Frontal cortex (tissue), 4 donors: ENCODE results near the gene METRNL. TPM values are rescaled to one million over a fixed set of nuclear protein-coding genes. Genes with fewer than 3 reads are reported as not detected.

Experiments used
- DNase-seq, 2 donors: peaks; one replicate each; pipeline ENCODE4 v3.0.0; 2012; ENCODE audit warnings: low spot score in 2 of 2
- FAIRE-seq: peaks from 2 replicates; lab custom pipeline; 2012; peaks lifted over from hg19 to GRCh38; lab: Jason Lieb, UNC
- total RNA-seq: library from RNA; depleted of rRNA; stranded (reverse); fragments of >200 nt; gene quantifications from one replicate; pipeline ENCODE4 v1.2.3, GENCODE V29; 2014
- donor health status: control.
- donor health status: control.
- donor health status: control.

Gene METRNL
- total RNA-seq, 1 donor from 2014 or later = 45.2 TPM

DNA sequence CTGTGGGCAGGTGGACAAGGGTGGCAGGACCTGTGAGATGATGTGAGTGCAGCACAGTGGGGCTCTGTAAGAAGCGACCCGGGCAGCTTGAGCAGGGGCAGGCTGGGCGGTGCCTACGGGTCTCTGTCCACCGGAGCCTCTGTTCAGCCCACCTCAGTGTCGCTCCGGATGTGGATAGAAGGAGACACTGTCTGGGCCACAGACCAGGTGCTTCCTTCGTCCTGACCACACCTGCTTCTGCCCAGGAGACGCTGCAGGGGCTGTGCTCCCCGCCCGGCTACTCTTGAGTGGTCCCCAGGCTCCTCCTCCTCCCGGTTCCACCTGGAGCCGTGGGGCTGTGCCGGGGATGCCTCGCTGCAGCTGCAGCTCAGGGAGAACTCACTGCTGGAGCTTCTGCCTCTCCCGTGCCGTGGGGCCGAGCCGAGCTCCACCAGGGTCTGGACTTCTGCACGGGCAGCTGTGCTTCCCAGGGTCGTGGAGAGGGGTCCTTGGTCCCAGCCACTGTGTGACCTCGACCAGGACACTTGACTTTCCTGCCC, 21.5 kb downstream of the METRNL start:
- DNase-seq (no peak), FAIRE-seq (no peak)

DNA sequence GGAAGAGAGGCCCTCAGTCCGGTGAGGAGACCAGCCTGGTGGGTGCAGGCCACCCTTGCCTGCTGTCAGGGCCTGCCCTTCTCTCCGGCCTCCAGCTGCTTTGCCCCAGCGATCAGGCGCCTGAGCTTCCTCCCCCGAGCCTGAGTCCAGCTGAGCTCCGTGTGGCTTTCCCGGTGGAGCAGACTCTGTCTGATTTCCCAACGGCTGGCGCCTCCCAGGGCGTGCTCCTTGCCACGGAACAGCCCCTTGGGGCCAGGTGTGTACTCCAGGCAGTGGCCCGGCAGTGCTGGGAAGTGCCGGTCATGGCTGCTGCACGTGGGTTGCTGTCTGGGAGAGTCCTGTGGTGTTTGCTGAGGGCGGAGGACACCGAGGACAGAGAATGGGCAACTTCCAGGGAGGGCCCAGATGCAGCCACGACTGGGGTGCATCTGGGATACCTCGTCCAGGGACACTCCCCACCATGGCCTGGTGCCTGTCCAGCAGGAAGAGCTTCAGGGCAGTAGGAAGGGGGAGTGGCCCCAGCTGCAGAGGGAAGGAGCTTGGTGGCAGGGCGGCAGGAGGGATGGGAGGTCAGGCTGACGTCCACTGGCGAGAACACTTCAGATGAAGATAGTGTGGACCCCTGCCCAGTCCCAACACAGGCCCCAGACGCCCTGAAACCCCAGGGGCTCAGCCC, 22.5 kb downstream of the METRNL start:
- FAIRE-seq (no peak), DNase-seq (no peak)

DNA sequence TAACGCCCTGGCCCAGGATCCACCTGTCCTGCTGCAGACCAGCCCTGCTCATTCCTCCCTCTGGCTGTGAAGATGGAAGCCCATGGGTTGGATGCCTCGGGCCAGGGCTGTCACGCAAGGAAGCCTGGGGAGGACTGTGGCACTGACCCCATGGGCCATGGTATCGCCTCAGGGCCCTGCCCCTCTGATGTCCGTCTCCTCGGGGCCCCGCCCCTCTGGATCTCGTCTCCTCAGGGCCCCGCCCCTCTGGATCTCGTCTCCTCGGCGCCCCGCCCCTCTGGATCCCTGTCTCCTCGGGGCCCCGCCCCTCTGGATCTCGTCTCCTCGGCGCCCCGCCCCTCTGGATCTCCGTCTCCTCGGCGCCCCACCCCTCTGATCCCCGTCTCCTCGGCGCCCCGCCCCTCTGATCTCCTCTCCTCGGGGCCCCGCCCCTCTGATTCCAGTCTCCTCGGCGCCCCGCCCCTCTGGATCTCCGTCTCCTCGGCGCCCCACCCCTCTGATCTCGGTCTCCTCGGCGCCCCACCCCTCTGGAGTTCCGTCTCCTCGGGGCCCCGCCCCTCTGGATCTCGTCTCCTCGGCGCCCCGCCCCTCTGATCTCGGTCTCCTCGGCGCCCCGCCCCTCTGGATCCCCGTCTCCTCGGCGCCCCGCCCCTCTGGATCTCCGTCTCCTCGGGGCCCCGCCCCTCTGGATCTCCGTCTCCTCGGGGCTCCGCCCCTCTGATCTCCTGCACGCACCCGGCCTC, 24.0 kb downstream of the METRNL start:
- FAIRE-seq = no peak
- no peak for DNase-seq

DNA sequence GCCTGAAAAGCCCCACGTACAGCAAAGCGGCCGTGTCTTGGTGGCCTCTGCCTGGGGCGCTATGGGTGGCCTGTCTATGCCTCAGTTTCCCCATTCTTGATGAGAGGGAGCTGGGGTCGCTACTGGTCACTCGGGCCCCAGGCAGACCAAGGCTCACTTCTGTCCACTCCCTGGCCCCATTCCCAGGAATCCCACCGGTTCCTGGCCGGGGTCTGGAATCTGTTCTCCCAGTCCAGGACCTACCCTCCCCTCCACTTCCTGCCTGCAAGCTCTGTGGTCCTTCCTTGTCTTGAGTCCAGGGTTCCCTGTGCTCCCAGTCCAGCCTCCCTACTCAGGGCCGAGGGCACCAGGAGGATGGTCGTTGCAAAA, 24.5 kb downstream of the METRNL start:
- no peak for DNase-seq
- FAIRE-seq = no peak

DNA sequence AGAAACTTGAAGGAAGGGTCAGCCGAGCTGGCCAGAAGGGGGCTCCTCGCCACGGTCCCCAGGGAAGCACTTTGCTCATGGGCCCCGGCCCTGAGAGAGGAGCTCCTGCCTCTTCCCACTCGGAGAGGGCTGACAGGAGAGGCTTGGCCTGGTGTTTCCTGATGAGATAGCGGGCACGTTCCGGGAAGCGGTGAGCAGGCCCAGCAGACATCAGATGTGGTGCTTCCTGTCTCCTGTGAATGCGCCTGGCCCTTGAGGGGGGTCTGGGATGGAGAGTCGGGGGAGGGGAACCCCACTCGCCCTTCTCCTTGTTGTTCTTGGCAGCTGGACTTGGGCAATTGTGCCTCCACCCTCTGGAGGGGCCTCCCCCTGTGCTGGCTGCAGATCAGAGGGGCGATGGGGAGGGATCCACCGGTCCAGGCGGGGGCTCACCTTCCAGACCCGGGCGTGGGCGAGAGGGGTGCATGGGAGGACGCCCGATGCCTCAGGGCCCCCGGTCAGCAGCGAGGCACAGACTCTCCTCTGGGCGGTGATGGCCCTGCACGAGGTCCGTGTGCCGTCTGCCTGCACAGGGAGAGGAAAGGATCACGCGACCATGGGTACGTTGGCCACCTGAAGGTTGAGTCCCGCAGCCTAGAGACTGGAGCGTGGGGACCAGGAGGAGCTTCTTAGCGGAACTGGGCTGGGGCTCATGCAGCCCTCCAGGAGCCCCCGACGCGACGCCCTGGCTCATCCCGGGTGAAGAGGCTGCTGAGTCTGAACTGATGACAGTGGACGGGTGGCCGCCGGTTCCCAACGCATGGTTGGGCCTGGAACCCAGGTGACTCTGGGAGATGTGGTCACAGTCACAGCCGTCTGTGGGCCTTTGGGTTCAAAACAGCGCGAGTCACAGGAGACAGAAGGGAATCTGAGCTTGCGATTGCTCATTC, 25.4 kb downstream of the METRNL start:
- no peak for FAIRE-seq
- no peak for DNase-seq

DNA sequence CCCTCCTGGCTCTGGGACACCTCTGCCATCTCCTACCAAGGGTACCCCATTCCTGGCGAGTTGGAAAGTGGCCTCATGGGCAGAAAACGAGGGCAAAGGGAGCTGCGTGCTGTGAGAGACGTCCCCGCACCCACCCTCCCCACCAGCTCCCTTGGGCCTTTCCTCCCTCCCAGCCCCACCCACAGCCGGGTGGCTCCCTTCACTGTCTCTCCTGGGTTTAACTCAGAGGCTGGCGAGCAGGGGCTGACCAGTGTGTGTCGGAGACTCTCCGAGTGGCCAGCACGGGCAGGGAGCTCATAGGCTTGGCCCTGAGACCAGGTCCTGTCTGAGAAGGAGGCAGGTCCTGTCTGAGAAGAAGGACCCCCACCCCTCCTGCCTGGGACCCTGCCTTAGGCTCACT, 26.1 kb downstream of the METRNL start:
- DNase-seq (no peak), FAIRE-seq (no peak)

DNA sequence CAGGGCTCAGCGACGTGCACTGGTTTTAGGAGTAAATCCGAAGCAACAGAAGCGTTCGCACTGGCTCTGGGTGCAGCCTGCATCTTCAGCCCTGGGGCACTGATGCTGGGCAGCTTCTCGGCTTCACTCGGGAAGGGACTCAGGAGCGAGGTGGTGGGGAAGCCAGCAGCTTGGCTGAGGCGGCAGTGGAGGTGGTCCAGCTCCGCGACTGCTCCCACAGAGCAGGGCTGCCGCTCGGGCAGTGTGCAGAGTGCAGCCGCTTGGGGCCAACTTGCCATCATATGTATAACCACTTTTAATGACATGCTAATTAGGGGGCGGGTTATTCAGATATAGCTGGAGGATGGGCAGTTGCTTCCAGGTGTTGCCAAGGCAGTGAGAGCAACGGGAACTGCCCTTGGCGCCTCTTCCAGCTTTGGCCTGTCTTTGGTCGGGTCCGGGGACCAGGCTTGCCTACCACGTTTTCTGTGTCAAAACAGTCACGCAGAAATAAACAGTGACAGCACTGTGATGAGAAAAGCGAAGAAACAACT, 26.7 kb downstream of the METRNL start:
- no peak for FAIRE-seq

DNA sequence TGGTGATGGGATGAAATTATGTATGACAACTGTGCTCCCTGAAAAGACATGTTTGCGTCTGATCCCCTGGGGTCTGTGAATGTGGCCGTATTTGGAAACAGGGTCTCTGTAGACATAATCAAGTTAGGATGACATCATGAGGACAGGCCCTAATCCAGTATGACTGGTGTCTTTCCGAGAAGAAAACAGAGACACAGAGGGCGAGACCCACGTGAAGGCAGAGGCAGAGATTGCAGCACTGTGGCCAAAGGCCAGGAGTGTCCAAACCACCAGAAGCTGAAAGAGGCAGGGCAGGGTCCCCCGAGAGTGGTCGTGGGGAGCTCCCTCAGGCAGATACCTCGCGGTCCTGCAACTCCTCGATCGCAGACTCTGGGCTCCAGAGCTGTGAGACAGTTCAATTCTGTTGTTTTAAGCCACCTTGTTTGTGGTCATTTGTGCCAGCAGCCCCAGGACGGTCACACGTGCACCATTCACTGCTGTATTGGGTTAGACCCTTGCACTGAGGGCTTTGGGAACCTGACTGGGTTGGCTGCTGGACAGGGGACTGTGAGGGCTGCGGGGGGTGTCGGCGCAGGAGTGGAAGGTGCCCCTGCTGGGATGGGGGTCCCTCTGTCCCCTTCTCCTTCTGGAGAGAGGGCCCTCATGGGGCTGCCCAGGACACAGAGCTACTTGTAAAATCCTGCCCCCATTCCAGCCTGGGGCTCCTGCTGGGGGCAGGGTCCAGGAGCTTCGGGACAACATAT, 27.7 kb downstream of the METRNL start:
- no peak for FAIRE-seq

More for the DNA sequence above, 26.7 kb downstream of the METRNL start:
- DNase-seq = no peak

DNA sequence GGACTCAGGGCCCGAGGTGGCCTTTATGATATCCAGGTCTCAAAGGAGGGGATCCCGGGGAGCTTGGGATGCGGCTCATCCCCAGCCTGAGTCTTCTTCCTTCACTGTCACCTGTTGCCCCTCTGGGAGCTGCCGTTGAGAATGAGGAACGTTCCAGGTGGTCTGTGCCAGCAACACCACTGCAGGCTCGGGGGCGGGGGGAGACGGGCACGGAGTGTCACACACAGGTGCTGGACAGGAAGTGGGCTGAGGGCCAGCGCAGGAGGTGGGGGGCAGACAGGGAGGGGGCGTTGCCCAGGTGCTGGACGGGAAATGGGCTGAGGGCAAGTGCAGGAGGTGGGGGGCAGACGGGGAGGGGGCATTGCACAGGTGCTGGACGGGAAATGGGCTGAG, 28.2 kb downstream of the METRNL start:
- FAIRE-seq (no peak), DNase-seq (no peak)

More for the DNA sequence above, 27.7 kb downstream of the METRNL start:
- DNase-seq = no peak

DNA sequence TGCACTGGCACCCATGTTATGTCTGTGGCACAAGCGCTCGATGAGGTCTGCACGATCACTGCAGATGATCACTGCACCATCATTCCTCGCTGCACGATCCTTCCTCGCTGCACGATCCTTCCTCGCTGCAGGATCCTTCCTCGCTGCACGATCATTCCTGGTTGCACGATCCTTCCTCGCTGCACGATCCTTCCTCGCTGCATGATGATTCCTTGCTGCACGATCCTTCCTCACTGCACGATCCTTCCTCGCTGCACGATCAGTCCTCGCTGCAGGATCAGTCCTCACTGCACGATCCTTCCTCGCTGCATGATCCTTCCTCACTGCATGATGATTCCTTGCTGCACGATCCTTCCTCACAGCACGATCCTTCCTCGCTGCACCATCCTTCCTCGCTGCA, 29.3 kb downstream of the METRNL start:
- DNase-seq = no peak
- FAIRE-seq = no peak

DNA sequence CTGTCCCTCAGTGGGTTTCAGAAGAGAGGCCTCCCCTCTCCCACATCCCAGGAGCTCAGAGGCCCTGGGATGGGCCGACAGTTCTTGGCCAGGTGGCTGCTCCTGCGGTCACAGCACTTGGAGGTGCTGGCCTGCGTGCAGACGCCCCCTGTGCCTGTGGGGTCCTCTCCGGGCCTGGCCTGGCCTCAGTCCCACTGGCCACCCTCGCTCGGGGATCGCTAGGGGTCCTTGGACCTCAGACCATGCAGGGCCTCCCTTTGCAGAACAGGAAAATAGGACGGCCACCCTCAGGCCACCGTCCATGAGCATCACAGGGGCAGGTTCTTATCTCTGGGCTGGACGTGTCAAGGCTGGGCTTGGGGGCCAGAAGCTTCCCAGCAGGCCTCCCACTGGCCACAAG, 30.0 kb downstream of the METRNL start:
- DNase-seq (no peak), FAIRE-seq (no peak)

DNA sequence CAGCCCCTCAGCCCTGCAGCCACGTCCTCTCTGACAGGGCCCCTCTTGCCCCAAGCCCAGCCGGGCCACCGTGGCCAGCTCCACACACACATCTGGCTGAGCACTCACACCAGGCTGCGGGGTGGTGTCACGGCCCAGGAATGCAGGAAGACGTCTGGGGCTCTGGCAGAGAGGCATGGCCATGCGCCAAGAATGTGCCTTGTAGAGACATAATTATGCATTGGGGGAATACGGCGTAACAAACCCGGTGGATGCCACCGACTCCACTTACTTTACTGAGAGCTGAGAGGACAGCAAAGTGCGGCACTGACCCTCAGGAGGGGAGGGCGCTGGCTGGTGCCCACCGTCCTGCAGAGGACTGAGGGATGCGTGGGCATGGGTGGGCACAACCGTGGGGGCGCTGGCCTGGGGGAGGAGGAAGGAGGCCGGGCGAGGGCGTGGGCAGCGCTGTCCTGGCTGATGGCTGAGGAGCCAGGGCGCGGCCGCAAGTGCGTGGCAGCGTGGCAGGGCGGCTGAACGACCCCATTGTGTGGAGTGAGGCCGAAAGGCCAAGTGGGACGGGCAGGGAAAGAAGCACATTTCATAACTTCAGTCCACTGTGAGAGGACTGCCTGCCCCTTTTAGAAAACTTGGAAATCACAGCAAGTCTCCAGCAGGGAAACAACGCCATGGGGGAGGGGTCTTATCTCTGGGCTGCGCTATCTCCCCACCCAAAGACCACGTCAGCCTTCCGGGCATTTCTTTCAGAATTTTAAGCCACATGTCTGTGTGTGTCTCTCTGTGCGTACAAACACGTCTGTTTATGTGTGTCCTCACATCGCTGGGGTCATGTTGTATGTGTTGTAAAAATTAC, 30.6 kb downstream of the METRNL start:
- FAIRE-seq = no peak

DNA sequence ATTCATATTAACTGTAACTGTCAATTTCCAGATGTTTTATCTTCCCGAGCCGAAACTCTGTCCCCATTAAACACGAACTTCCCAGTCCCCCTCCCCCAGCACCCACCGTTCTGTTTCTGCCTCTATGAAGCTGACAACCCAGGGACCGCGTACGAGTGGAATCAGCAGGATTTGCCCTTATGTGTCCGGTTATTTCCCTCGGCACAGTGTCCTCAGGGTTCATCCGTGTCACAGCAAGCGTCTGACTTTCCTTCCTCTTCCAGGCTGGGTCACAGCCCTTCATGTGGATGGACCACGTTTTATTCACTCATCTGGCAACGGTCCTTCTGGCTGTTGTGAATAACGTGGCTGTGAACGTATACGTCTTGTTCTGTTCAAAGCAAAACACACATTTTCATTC, 31.3 kb downstream of the METRNL start:
- DNase-seq (no peak), FAIRE-seq (no peak)

More for the DNA sequence above, 30.6 kb downstream of the METRNL start:
- no peak for DNase-seq

DNA sequence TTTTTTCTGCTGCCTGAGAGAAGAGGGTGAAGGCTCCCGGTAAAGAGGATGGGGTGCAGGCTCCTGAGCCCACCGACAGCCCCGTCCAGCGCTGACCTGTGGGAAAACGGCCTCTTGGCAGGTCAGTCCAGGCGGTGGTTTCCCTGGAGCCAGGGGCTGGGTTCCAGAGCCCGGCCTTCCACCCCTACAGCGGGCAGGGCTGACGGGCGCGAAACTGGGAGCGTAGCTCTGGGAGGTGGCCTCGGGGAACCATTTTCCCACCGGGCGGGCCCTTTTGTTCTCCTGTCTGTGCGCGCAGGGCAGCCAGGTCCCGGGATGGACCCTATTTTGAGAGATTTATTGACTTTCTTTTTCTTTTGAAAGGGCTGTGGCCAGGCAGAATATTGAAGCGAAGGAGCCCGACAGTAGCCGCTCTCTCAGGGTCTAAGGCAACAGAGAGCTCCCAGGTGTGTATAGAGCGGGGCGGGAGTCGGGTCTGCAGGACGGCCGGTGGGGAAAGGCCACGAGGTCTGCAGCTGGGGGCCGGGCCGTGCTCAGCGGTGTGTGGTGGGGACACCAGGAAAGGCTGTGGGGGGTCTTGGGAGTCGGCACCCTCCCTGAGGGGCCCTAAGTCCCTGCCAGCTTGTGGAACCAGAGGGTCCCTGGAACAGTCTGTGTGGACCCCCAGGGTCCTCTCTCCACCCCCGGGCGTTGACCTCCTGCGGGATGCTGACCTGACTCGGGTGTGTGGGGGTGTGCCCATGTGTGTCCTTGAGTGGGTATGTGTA, 32.3 kb downstream of the METRNL start:
- FAIRE-seq = no peak
- no peak for DNase-seq

DNA sequence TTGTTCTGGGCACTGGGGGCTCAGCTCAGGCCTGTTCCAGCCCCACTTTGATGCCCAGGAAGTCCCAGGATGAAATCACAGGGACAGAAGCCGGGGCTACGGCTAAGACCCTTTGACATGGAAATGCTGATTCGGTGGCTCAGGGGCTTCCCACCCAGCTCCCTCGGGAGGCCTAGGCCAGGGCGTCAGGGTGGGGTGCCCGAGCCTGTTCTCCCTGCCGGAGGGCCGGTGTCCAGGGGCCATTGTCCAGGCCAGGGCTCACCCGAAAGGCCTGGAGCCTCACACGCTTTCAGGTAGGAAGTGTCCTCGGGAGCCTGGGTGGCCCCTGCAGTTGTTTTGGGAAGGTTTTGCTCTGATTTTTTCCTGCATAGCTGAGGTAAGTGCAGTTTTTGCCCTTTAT, 34.0 kb downstream of the METRNL start:
- DNase-seq (no peak), FAIRE-seq (no peak)

DNA sequence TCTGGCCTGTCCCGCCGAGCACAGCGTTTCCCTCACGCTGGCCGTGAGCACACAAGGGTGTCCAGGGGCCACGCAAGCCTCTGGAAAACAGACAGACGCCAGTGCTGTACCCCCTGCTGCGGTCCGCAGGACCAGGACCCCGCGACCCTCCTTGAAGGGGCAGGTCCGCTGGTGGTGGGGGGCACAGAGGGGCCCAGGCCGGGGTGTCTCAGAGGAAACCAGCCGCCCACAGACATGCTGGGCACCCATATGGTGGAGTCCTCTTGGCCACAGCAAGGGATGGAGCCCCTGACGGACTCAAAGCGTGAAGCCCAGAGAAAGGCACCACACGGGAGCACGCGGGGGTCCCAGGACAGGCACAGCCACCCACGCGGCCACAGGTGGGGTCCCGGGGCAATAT, 34.4 kb downstream of the METRNL start:
- FAIRE-seq = no peak
- no peak for DNase-seq

DNA sequence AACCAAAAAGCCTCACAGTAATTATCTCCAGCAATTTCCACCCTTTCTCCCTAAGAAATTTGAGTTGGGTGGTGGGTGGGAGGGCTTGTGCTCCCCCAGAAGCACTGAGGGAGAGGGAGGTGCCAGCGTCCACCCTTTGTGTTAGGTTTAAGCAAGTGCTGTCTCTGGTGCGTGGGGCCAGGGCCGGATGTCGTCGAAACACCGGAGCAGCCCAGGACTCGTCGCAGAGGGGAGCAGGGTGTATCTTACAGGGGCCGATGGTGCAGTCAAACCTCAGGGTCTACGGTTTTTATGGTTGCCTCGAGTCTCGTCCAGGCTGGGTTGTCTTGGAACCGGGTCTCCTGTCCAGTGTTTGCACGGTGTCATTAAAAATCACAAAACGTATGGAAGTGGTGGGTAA, 35.3 kb downstream of the METRNL start:
- DNase-seq (no peak), FAIRE-seq (no peak)

DNA sequence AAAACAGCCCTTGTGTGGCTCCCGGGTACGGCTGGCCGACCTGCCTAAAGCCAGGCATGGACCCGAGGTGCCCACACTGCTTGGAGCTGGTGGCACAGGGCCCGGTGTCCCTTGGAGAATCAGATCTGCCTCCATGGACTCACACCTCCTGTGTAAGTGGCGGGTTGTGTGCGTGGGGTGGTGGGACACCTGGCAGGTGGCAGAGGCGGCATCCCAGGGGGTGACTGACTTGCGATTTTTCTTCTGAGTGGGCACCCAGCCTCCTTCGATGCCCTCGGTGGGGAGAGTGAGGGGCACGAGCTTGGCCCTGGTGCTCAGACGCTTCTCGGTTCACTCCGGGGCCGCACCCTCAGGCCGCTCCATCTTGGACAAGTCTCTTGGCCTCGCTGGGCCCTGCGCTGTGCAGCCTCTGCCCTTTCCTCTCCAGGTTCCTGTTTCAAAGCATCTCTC, 35.8 kb downstream of the METRNL start:
- FAIRE-seq (no peak), DNase-seq (no peak)
